Spinal cord (tissue), 10 donors: ENCODE data around the gene RFX2. TPM values are rescaled to one million over a fixed set of nuclear protein-coding genes. Genes with fewer than 3 reads are reported as not detected.

Experiments used
- DNase-seq, 6 donors: peaks; one replicate each; pipeline versions ENCODE4 v3.0.0 to v3.0.0-alpha.2; 2013 to 2015; ENCODE audit warnings: low spot score in 6 of 6, low read depth in 4 of 6
- H3K27ac ChIP-seq: one replicate; pipeline ENCODE4 v1.5.1; 2013; ENCODE audit warnings: low read depth, low read length, control low read depth
- H3K27me3 ChIP-seq: one replicate; pipeline ENCODE4 v1.6.1; 2013; ENCODE audit warnings: low read length; ENCODE audit not compliant: control insufficient read depth, insufficient read depth
- H3K36me3 ChIP-seq: one replicate; pipeline ENCODE4 v1.6.1; 2013; ENCODE audit warnings: low read length; ENCODE audit not compliant: control insufficient read depth, insufficient read depth
- H3K4me1 ChIP-seq: one replicate; pipeline ENCODE4 v1.6.1; 2013; ENCODE audit warnings: low read length; ENCODE audit not compliant: control insufficient read depth, insufficient read depth
- H3K4me3 ChIP-seq: one replicate; pipeline ENCODE4 v1.5.1; 2013; ENCODE audit warnings: low read depth, low read length, control low read depth
- H3K9me3 ChIP-seq: one replicate; pipeline ENCODE4 v1.6.1; 2013; ENCODE audit warnings: low read length; ENCODE audit not compliant: control insufficient read depth, insufficient read depth
- WGBS: methylation state at CpG from one replicate; pipeline ENCODE4 v1.1.5; 2013; ENCODE audit warnings: missing lambda C conversion rate; ENCODE audit not compliant: insufficient coverage; 5-methylcytosine and 5-hydroxymethylcytosine counted together
- polyA plus RNA-seq, 2 donors: library from polyadenylated mRNA; unstranded; fragments of 120-200 nt; gene quantifications; one replicate each; pipeline ENCODE4 v1.2.1, GENCODE V29; 2013; ENCODE audit not compliant: insufficient read length in 2 of 2
- total RNA-seq, 2 donors: library from RNA; depleted of rRNA in 1 of 2; stranded (reverse); fragments of 120-200 nt in 1 of 2; fragments of >200 nt in 1 of 2; gene quantifications; one replicate each; pipeline versions ENCODE4 v1.2.3 to v1.2.4, GENCODE V29; 2013 to 2014
- donor health status: healthy.

RFX2 gene
- total and polyA plus RNA-seq, 4 donors = 5.7 to 18.8 (median 14.3) TPM

GRCh38 chr19:5973376-5973775, 136.9 kb downstream of the RFX2 start:
- no peak for DNase-seq
- no peaks in the 10 kb centered on the region for H3K27me3 ChIP-seq
- peaks cover 28% of the 10 kb centered on the region for H3K36me3 ChIP-seq
- H3K4me3 ChIP-seq = no peak overlapping the region
- H3K9me3 ChIP-seq = no peaks in the 10 kb centered on the region
- no peak overlapping the region for H3K27ac ChIP-seq
- WGBS = 93% methylated on average over 5 of the region's 5 CpGs
- H3K4me1 ChIP-seq = peaks cover 42% of the 10 kb centered on the region

DNA sequence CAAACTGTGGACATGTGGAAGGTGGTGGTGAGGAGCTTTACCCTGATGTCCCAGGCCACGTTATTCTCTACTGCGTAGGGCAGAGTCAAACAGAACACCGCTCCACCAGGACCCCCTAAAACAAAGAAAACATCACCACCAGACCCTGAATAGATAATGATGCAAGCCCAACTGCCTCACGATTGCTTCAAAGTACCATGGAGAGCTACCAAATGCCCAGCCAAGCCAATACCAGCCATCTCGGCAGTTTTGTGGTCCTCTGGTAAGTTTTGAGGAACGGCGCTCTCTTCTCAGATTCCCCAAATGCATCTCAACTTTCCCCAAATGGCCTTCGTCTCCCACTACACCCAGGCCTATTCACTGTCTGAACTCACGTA, 138.0 kb downstream of the RFX2 start:
- Histone ChIP-seq H3K9me3 (no peaks in the 10 kb centered on the region), H3K4me1 (peaks cover 49% of the 10 kb centered on the region), H3K27ac (no peak overlapping the region), H3K36me3 (peaks cover 29% of the 10 kb centered on the region), H3K27me3 (no peaks in the 10 kb centered on the region), H3K4me3 (no peak overlapping the region)
- DNase-seq = no peak
- 80% methylated on average over 8 of the region's 9 CpGs for WGBS

- DNase-seq = peak in 1 of 6 donors; percentile 47
- H3K27ac ChIP-seq = no peak overlapping the region
- H3K4me3 ChIP-seq = no peak overlapping the region
- peaks cover 29% of the 10 kb centered on the region for H3K36me3 ChIP-seq
- H3K9me3 ChIP-seq = no peaks in the 10 kb centered on the region
- H3K27me3 ChIP-seq = no peaks in the 10 kb centered on the region
- WGBS = no CpG with 5 or more reads among the region's 2 CpGs
- H3K4me1 ChIP-seq = peaks cover 45% of the 10 kb centered on the region
Observed at GRCh38 chr19:5971714-5972354, 138.5 kb downstream of the RFX2 start.

DNA sequence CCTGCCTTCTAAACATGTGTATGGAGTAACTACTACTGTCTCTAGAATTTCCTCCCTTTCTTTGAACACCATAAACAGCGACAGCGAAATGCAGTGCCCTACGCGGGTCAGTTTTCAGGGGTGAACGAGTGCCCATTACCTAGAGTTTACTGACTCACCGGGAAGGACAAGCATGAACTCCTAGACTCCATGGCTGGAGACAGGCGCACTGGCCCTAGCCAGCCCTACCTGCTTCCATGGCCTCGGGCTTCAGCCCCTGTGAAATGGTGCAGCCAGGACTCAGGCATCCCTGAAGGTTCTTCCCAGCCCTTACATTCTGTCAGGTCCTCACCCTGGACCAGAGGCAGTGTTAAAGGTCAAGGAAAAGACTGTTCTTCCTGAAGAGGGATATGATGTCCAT, 140.8 kb downstream of the RFX2 start:
- Histone ChIP-seq H3K9me3 (no peaks in the 10 kb centered on the region), H3K27ac (no peak overlapping the region), H3K36me3 (peaks cover 25% of the 10 kb centered on the region), H3K4me1 (peaks cover 32% of the 10 kb centered on the region), H3K27me3 (no peaks in the 10 kb centered on the region), H3K4me3 (no peak overlapping the region)
- 90% methylated on average over 8 of the region's 8 CpGs for WGBS
- no peak for DNase-seq

- H3K4me3 ChIP-seq = no peak overlapping the region
- H3K27me3 ChIP-seq = no peaks in the 10 kb centered on the region
- peaks cover 26% of the 10 kb centered on the region for H3K4me1 ChIP-seq
- H3K27ac ChIP-seq = peak overlapping the region; percentile 75
- no peaks in the 10 kb centered on the region for H3K9me3 ChIP-seq
- no peak for DNase-seq
- H3K36me3 ChIP-seq = peaks cover 23% of the 10 kb centered on the region
- 39% methylated on average over 14 of the region's 18 CpGs for WGBS
Observed at GRCh38 chr19:5968431-5969373, 141.6 kb downstream of the RFX2 start.

- Histone ChIP-seq H3K4me1 (peaks cover 25% of the 10 kb centered on the region), H3K4me3 (no peak overlapping the region), H3K9me3 (no peaks in the 10 kb centered on the region), H3K27me3 (no peaks in the 10 kb centered on the region), H3K27ac (peak overlapping the region; percentile 75), H3K36me3 (peaks cover 19% of the 10 kb centered on the region)
- 5% methylated on average over 6 of the region's 10 CpGs for WGBS
- DNase-seq = peak in 2 of 6 donors; percentile 88
Observed at GRCh38 chr19:5967994-5968430, 142.3 kb downstream of the RFX2 start.

GRCh38 chr19:5967571-5967970, 142.7 kb downstream of the RFX2 start:
- Histone ChIP-seq H3K4me3 (no peak overlapping the region), H3K9me3 (no peaks in the 10 kb centered on the region), H3K27ac (peak overlapping the region; percentile 75), H3K27me3 (no peaks in the 10 kb centered on the region), H3K4me1 (peaks cover 29% of the 10 kb centered on the region), H3K36me3 (peaks cover 19% of the 10 kb centered on the region)
- WGBS = 88% methylated on average over 5 of the region's 7 CpGs
- DNase-seq = no peak

GRCh38 chr19:5966941-5967340, 143.4 kb downstream of the RFX2 start:
- Histone ChIP-seq H3K27me3 (no peaks in the 10 kb centered on the region), H3K9me3 (no peaks in the 10 kb centered on the region), H3K4me3 (no peak overlapping the region), H3K4me1 (peaks cover 35% of the 10 kb centered on the region), H3K36me3 (peaks cover 19% of the 10 kb centered on the region), H3K27ac (no peak overlapping the region)
- no peak for DNase-seq
- 81% methylated on average over 3 of the region's 9 CpGs for WGBS

DNA sequence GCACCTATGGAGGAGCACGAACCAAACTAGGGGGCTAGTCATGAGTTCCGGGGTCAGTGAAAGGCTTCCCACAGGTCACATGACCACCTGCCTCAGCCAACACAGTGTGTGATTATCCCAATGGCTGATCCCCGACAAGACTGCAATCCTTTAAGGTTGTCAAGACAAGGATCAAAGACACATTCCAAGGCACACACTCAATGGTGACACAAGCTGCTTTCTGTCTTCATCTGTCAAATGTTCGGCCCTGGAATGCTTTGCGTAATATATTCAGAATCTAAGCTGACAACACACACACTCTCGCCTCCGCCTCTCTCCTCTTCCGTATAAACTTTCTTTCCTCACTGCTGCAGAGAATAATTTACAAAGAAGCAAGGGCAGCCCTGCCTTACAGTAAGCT, 144.1 kb downstream of the RFX2 start:
- Histone ChIP-seq H3K27ac (peak overlapping the region; percentile 47), H3K4me1 (peaks cover 42% of the 10 kb centered on the region), H3K27me3 (no peaks in the 10 kb centered on the region), H3K9me3 (no peaks in the 10 kb centered on the region), H3K4me3 (no peak overlapping the region), H3K36me3 (peaks cover 19% of the 10 kb centered on the region)
- DNase-seq = no peak
- 73% methylated on average over 8 of the region's 8 CpGs for WGBS
